Thyroid gland (tissue), 4 donors: ENCODE data around the gene RIMBP2.

Experiments used
- POLR2A ChIP-seq, 2 donors: fragments of 450-650 bp; IDR thresholded peaks; one replicate each; pipeline ENCODE4 v1.6.1; 2017; ENCODE audit warnings: antibody characterized with exemption in 2 of 2, mild to moderate bottlenecking in 2 of 2, moderate library complexity in 1 of 2
- TF ChIP-seq, protein P1 (sequence below), 6 experiments: fragments of 200-600 bp in 3 of 6; fragments of 450-650 bp in 3 of 6; sonication (generic) in 3 of 6; IDR thresholded peaks; one replicate each; pipeline ENCODE4 v1.5.1; 2016 to 2019; ENCODE audit warnings: antibody characterized with exemption in 6 of 6, mild to moderate bottlenecking in 2 of 6, inconsistent platforms in 1 of 6, moderate library complexity in 1 of 6

DNA sequence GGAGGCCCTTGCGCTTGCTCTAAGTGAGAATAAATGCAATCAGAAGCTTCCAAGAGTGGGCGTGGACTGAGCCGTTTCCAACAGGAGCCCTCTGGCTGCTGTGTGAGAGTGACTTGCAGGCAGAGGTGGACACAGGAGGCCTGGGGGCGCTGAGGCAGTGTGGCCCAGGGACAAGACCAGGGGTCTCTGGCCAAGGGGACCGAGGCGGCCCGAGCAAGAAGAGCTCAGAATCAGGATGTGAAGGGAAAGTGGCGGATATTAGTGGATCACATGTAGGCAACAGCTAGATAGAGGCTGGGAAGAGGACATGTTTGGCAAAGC lies 8.6 kb downstream of the RIMBP2 start:
- TF ChIP-seq, protein P1, sequence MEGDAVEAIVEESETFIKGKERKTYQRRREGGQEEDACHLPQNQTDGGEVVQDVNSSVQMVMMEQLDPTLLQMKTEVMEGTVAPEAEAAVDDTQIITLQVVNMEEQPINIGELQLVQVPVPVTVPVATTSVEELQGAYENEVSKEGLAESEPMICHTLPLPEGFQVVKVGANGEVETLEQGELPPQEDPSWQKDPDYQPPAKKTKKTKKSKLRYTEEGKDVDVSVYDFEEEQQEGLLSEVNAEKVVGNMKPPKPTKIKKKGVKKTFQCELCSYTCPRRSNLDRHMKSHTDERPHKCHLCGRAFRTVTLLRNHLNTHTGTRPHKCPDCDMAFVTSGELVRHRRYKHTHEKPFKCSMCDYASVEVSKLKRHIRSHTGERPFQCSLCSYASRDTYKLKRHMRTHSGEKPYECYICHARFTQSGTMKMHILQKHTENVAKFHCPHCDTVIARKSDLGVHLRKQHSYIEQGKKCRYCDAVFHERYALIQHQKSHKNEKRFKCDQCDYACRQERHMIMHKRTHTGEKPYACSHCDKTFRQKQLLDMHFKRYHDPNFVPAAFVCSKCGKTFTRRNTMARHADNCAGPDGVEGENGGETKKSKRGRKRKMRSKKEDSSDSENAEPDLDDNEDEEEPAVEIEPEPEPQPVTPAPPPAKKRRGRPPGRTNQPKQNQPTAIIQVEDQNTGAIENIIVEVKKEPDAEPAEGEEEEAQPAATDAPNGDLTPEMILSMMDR (IDR thresholded peaks at IDR 0.05): no peak
- TF ChIP-seq POLR2A (IDR thresholded peaks at IDR 0.05): no peak
